PC-9 (cell line): ENCODE data around the gene GABRG3. TPM values are rescaled to one million over a fixed set of nuclear protein-coding genes. Genes with fewer than 3 reads are reported as not detected.

Experiments used
- BruUV-seq: library from RNA; stranded (reverse); fragments of 400-500 nt; replicated peaks from 2 replicates; lab custom pipeline; 2021; lab: Mats Ljungman, UMichigan
- CTCF ChIA-PET: fragments of 300-600 bp; sonication (Branson Sonifier 250); formaldehyde crosslinking; loops from one replicate; lab custom pipeline; 2022; ENCODE audit warnings: antibody characterized with exemption; lab: Charles Lee
- POLR2A ChIA-PET: fragments of 300-600 bp; sonication (Branson Sonifier 250); formaldehyde crosslinking; loops from one replicate; lab custom pipeline; 2022; ENCODE audit warnings: antibody characterized with exemption; ENCODE audit not compliant: unreplicated experiment; lab: Charles Lee
- DNase-seq, 2 experiments: peaks; one replicate each; pipeline versions ENCODE4 v3.0.0 to v3.0.0-alpha.2; 2015 to 2022; ENCODE audit warnings: mixed read lengths in 1 of 2
- H2AFZ ChIP-seq: fragments of 200-600 bp; sonication (generic); 2 replicates; pipeline ENCODE4 v1.8.1; 2017; ENCODE audit warnings: antibody characterized with exemption
- H3F3A ChIP-seq: fragments of 200-600 bp; sonication (generic); 2 replicates; pipeline ENCODE4 v1.8.1; 2017; ENCODE audit warnings: antibody characterized with exemption, mild to moderate bottlenecking, low read depth; ENCODE audit not compliant: insufficient read depth
- H3K27ac ChIP-seq: fragments of 200-600 bp; sonication (generic); 2 replicates; pipeline ENCODE4 v1.6.1; 2016; ENCODE audit warnings: mixed run types
- H3K27me3 ChIP-seq: fragments of 200-600 bp; sonication (generic); 2 replicates; pipeline ENCODE4 v1.6.1; 2016; ENCODE audit warnings: low read depth, mixed run types; ENCODE audit not compliant: insufficient read depth
- H3K36me3 ChIP-seq: fragments of 200-600 bp; sonication (generic); 2 replicates; pipeline ENCODE4 v1.6.1; 2016; ENCODE audit warnings: low read depth, mixed run types
- H3K4me1 ChIP-seq: fragments of 200-600 bp; sonication (generic); replicated peaks from 2 replicates; pipeline ENCODE4 v1.6.1; 2016; ENCODE audit warnings: mixed run types; ENCODE audit not compliant: insufficient read depth
- H3K4me2 ChIP-seq: fragments of 200-600 bp; sonication (generic); 2 replicates; pipeline ENCODE4 v1.6.1; 2017; ENCODE audit warnings: mixed run types
- H3K4me3 ChIP-seq: fragments of 200-600 bp; sonication (generic); 2 replicates; pipeline ENCODE4 v1.6.1; 2016; ENCODE audit warnings: mixed run types
- H3K79me2 ChIP-seq: fragments of 200-600 bp; sonication (generic); 2 replicates; pipeline ENCODE4 v1.6.1; 2017; ENCODE audit warnings: low read depth, mixed run types
- H3K9me2 ChIP-seq: fragments of 200-600 bp; sonication (generic); 2 replicates; pipeline ENCODE4 v1.8.1; 2017; ENCODE audit warnings: mild to moderate bottlenecking; ENCODE audit not compliant: insufficient read depth
- H3K9me3 ChIP-seq: fragments of 200-600 bp; sonication (generic); 2 replicates; pipeline ENCODE4 v1.8.1; 2016; ENCODE audit warnings: low read depth; ENCODE audit not compliant: insufficient read depth
- H4K20me1 ChIP-seq: fragments of 200-600 bp; sonication (generic); 2 replicates; pipeline ENCODE4 v1.8.1; 2017; ENCODE audit not compliant: insufficient read depth
- EZH2 ChIP-seq: fragments of 200-600 bp; sonication (generic); IDR thresholded peaks from 2 replicates; pipeline ENCODE4 v1.8.0; 2017; ENCODE audit warnings: antibody characterized with exemption, low read depth
- intact Hi-C: fragments of 100-400 bp; cut with micrococcal nuclease; formaldehyde crosslinking; loops from one replicate; pipeline ENCODE4 v1.10.0; 2022; ENCODE audit not compliant: unreplicated experiment
- total RNA-seq: library from RNA; stranded (reverse); gene quantifications from 2 replicates; pipeline ENCODE4 v1.2.3, GENCODE V29; 2021
- TF ChIP-seq, protein P1 (sequence below): fragments of 200-600 bp; sonication (generic); conservative IDR thresholded peaks from 2 replicates; pipeline ENCODE4 v1.6.1; 2017; ENCODE audit warnings: mixed run types, antibody characterized with exemption, mild to moderate bottlenecking, moderate library complexity

Gene GABRG3
- total RNA-seq, 1 experiment from 2014 or later, result not detected

DNA sequence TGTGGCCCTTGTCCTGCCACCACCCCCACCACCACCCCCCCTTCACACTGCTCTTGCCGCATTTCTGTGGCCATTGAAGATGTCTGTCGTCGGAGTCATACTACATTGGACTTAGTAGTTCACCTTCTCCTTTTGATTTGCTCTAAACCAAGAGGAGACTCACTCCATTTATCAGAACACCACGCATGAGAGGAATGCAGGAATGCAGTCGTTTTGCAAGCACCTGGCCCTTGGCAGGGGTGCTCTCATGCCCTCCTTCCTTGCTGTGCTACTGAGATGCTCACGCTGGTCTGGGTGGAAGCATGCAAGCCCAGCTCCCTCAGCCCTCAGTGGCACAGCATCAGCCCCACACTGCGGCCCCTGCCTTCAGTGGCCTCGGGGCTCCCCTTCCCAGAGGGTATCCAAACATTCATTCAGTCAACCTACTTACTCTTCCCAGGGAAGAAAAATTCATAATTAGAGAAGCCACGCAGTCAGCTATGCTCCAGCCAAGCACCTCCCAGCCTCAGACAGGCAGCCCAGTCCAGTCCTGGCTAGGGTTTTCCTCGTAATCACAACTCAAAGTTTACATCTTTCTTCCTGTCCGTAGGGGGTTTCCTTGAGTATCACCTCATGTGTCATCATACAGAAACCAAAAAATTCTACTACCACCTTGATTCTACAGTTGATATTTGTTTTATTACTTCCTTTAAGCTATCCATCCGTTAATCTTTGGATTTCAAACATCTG lies 520.0 kb downstream of the GABRG3 start:
- Histone ChIP-seq H3K4me1 (no peaks in the 10 kb centered on the region), H3K79me2 (no peaks in the 10 kb centered on the region), H3K27me3 (no peaks in the 10 kb centered on the region), H3K36me3 (no peaks in the 10 kb centered on the region), H4K20me1 (no peaks in the 10 kb centered on the region), H3K9me2 (no peaks in the 10 kb centered on the region), H3K27ac (no peak overlapping the region), H3F3A (no peaks in the 10 kb centered on the region), H3K4me3 (no peak overlapping the region), H2AFZ (no peak overlapping the region), H3K4me2 (no peak overlapping the region), H3K9me3 (no peaks in the 10 kb centered on the region)
- no peak for DNase-seq
- POLR2A ChIA-PET, result no interaction called here
- no TSS peak for BruUV-seq
- TF ChIP-seq, protein P1, sequence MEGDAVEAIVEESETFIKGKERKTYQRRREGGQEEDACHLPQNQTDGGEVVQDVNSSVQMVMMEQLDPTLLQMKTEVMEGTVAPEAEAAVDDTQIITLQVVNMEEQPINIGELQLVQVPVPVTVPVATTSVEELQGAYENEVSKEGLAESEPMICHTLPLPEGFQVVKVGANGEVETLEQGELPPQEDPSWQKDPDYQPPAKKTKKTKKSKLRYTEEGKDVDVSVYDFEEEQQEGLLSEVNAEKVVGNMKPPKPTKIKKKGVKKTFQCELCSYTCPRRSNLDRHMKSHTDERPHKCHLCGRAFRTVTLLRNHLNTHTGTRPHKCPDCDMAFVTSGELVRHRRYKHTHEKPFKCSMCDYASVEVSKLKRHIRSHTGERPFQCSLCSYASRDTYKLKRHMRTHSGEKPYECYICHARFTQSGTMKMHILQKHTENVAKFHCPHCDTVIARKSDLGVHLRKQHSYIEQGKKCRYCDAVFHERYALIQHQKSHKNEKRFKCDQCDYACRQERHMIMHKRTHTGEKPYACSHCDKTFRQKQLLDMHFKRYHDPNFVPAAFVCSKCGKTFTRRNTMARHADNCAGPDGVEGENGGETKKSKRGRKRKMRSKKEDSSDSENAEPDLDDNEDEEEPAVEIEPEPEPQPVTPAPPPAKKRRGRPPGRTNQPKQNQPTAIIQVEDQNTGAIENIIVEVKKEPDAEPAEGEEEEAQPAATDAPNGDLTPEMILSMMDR, result no peak
- TF ChIP-seq EZH2, result no peak
- CTCF ChIA-PET, result no interaction called here
- intact Hi-C loops, result no loop called here

DNA sequence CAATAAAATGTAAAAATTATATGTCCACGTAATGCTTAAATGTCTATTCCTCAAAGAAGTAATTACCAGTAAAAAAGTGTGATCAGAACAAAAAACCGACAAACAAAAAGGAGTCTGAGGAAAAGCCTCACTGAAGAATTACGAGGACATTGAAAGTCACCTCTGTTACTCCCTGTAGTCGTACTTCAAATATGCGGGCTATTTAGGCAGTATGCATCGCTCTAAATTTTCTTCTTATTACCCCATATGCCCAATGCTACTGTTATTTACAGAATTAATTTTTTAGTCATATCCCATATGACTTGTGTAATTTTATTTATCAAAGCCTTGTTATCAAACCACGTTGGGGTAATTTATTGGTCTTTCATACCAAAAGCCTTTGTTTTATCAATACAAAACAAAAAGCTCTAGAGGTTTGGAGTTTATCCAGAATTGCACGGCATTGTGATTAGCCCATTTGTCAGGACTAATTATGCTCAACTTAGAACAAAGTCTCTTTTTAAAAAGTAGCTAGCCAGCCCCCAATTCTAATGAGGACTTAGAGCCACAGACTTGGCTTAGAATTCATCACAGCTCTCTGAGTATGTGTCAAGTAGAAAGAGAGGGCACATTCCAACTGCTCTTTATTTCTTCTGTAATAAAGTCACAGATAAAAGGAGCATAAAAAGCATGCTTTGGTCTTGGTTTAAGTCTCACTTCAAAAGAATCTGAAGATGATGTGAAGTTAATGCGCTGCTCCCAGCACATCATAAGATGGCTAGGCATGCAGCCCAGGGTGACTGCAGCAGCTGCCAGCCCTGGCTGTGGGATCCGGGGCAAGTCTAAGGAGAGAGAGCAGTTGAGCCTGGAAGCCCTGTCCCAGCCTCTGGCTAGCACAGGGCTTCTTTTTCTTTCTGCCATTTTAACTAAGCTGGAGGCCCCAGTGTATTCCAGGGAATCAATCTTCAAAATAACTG lies 521.0 kb downstream of the GABRG3 start:
- Histone ChIP-seq H3K4me2 (no peak overlapping the region), H3F3A (no peaks in the 10 kb centered on the region), H3K27me3 (no peaks in the 10 kb centered on the region), H3K79me2 (no peaks in the 10 kb centered on the region), H2AFZ (no peak overlapping the region), H3K36me3 (no peaks in the 10 kb centered on the region), H3K27ac (no peak overlapping the region), H3K4me3 (no peak overlapping the region), H3K9me2 (no peaks in the 10 kb centered on the region), H3K4me1 (no peaks in the 10 kb centered on the region), H4K20me1 (no peaks in the 10 kb centered on the region), H3K9me3 (no peaks in the 10 kb centered on the region)
- no peak for DNase-seq
- CTCF ChIA-PET, result no interaction called here
- no peak for TF ChIP-seq EZH2
- TF ChIP-seq, protein P1, result no peak
- no TSS peak for BruUV-seq
- intact Hi-C loops, result no loop called here
- POLR2A ChIA-PET, result no interaction called here

DNA sequence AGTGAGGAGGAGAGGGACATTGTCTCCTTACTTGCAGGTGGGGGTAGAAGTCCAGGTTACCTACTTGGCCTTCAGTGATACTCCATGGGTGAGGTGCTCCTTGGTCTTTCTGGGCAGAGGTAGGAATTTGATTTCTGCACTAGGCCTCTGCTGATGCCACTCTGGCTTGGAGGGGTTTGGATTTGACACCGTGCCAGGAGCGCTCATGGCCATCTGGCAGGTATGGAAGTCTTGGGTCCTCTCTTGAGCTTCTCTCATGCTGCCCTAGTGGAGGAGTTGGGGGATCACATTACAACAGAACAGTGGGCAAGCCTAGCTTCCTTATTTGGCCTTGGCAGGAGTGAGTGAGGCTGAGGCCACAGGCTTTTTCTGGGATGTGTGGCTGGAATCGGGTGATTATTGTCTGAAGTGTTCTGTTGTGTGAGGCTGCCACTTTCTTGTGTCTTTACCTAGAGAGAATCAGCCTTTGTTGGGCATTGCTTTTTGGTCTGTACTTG lies 525.0 kb downstream of the GABRG3 start:
- ChIA-PET CTCF (no interaction called here), POLR2A (no interaction called here)
- no peak overlapping the region for H3K4me3 ChIP-seq
- H3F3A ChIP-seq, result no peaks in the 10 kb centered on the region
- H2AFZ ChIP-seq, result no peak overlapping the region
- H3K27me3 ChIP-seq, result peaks cover 3% of the 10 kb centered on the region; the same call in 1 of the 2 replicates
- TF ChIP-seq, protein P1, result no peak
- no peak for TF ChIP-seq EZH2
- no peaks in the 10 kb centered on the region for H3K36me3 ChIP-seq
- no peaks in the 10 kb centered on the region for H3K9me3 ChIP-seq
- DNase-seq, result no peak
- no peaks in the 10 kb centered on the region for H4K20me1 ChIP-seq
- H3K27ac ChIP-seq, result no peak overlapping the region
- no peaks in the 10 kb centered on the region for H3K9me2 ChIP-seq
- intact Hi-C loops, result no loop called here
- H3K79me2 ChIP-seq, result no peaks in the 10 kb centered on the region
- H3K4me2 ChIP-seq, result no peak overlapping the region
- no peaks in the 10 kb centered on the region for H3K4me1 ChIP-seq
- BruUV-seq, result no TSS peak
